Pancreas (tissue), 10 donors: ENCODE results near the gene MSI2. TPM values are rescaled to one million over a fixed set of nuclear protein-coding genes. Genes with fewer than 3 reads are reported as not detected.

Experiments used
- ATAC-seq, 4 donors: fragments of 200-7000 bp; cut with Tn5 transposase; one replicate each; pipeline versions ENCODE4 v1.8.0 to v1.9.1; 2020; ENCODE audit warnings: mild to moderate bottlenecking in 4 of 4, moderate library complexity in 4 of 4
- DNase-seq, 6 donors: peaks; one replicate each; pipeline ENCODE4 v3.0.0-alpha.2; 2020
- FAIRE-seq: peaks from 2 replicates; lab custom pipeline; 2012; peaks lifted over from hg19 to GRCh38; lab: Jason Lieb, UNC
- H3K27ac ChIP-seq, 4 donors: fragments of 200-600 bp; sonication (generic); 1 replicate in 3 of 4; 2 replicates in 1 of 4; pipeline versions ENCODE4 v1.5.0 to v1.8.0; 2020
- H3K27me3 ChIP-seq, 4 donors: fragments of 200-600 bp; one replicate each; pipeline ENCODE4 v1.8.0; 2021
- H3K36me3 ChIP-seq, 3 donors: fragments of 200-600 bp; sonication (generic) in 1 of 3; one replicate each; pipeline versions ENCODE4 v1.5.0 to v1.8.0; 2020 to 2021
- H3K4me1 ChIP-seq, 3 donors: fragments of 200-600 bp; one replicate each; pipeline ENCODE4 v1.8.0; 2021
- H3K4me3 ChIP-seq, 4 donors: fragments of 200-600 bp; sonication (generic) in 2 of 4; one replicate each; pipeline versions ENCODE4 v1.5.0 to v1.8.0; 2020 to 2021
- H3K9me3 ChIP-seq, 4 donors: fragments of 200-600 bp; one replicate each; pipeline ENCODE4 v1.8.0; 2021
- WGBS, 2 donors: extraction: QIAGEN DNeasy Blood & Tissue Kit; methylation state at CpG; one replicate each; pipeline ENCODE4 v1.1.7; 2013; 5-methylcytosine and 5-hydroxymethylcytosine counted together
- intact Hi-C, 3 donors: fragments of 100-400 bp; cut with DNase I; formaldehyde crosslinking; loops; one replicate each; pipeline versions ENCODE4 v1.11.1 to v1.14.2; 2022
- polyA plus RNA-seq, 2 donors: library from polyadenylated mRNA; stranded (reverse); fragments of 200-250 nt; gene quantifications; one replicate each; pipeline ENCODE4 v1.2.3, GENCODE V29; 2013
- total RNA-seq, 6 donors: library from RNA; stranded (reverse); fragmentation: NEBNext Ultra II Directional in 4 of 6; extraction: Animal tissue kit (Norgen Biotek cat#: 25700) in 4 of 6; gene quantifications; one replicate each; pipeline versions ENCODE4 v1.2.1 to v1.2.4, GENCODE V29; 2021 to 2023
- TF ChIP-seq, protein P1 (sequence below), 4 donors: fragments of 200-600 bp; sonication (generic) in 3 of 4; IDR thresholded peaks; one replicate each; pipeline versions ENCODE4 v1.5.0 to v1.8.0; 2021; ENCODE audit warnings: antibody characterized with exemption in 4 of 4
- donor health status: healthy with polysubstance abuse.
- donor health status: DM: no; HTN: no; CAD: no; lungs with moderate emphysema.
- donor health status: DM: no; HTN: no; CAD: no.
- donor health status: control.
- donor health status: control.
- donor health status: Bipolar disorder and iron deficiency.
- donor health status: DM: yes; HTN: yes; CAD: no.
- donor health status: DM: no; HTN: no; CAD: no.
- donor health status: DM: no; HTN: no; CAD: no.
- donor health status: DM: yes; HTN: yes; CAD: no.

Gene MSI2
- total and polyA plus RNA-seq, 8 donors: 10.4 to 48.9 (median 30.1) TPM

DNA sequence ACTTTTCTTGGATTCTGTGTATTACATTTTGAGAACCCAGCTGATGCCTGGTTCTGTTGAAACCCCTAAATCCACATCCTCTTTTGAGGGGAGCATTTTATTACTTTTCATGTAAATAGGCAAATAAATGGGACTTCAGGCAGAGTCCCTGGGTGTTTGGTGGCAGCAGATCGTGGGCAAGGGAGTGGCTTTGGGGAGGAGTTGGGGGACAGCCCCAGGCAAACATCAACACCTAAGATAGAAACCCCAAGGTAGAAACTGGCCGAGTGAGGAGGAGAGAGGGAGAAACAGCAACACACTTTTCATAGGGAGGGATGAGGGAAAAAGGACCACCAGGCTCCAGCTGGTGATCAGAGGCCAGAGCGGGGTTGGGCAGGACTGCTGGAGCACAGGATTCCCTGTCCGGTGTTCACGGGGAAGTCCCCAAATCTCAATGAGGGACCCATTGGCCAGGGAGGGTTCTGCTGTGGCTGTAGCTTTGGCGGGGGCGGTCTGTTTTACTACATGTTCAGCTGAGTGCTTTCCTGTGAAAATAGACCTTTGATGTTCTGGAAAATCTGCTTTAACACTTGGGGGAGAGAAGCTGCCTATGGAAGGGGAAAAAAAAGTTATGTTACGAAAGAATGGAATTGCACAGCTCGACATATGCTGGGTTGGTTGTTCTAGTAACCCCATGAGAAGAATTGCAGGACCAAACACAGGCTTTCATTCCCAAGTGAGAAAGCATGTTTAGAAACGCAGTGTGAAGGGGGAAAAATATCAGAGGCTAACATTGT lies 46.6 kb downstream of the MSI2 start:
- 91 to 92% methylated on average over 10 of the region's 10 CpGs for WGBS, 2 donors
- FAIRE-seq: no peak

DNA sequence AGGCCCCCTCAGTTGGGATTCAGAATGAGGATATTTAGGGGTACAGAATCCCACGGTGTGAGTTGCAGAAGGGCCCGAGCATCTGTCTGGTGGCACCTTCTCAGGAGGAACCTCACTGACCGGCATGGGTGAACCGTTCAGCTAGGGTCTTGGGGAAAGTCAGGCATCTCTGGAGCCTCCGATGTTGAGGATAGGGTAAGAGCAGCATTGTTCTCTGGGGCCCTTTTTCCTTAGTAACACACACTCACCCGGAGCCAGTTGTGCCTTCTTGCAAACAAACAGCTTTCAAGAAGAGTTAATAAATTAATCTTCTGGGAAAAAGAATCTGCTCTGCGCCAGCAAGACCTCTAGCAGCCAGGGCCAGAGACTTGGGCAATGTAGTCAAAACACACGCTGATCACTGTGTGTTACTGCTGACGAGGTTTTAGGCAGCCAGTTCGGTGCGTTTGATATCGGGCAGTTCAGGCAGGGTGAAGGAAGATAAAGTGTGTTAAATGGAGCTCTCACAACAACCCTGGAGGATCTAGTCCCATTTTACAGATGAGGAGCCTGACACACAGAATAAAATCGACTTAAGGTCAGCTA lies 48.9 kb downstream of the MSI2 start:
- no peak for FAIRE-seq
- no peaks in the 10 kb centered on the region for H3K27me3 ChIP-seq
- H3K36me3 ChIP-seq: no peaks in the 10 kb centered on the region
- H3K9me3 ChIP-seq: no peaks in the 10 kb centered on the region
- intact Hi-C loops: no loop called here
- no peak overlapping the region for H3K4me3 ChIP-seq
- 86 to 88% methylated on average over 13 of the region's 13 CpGs for WGBS, 2 donors
- no peak for DNase-seq
- H3K4me1 ChIP-seq: no peaks in the 10 kb centered on the region
- TF ChIP-seq, protein P1, sequence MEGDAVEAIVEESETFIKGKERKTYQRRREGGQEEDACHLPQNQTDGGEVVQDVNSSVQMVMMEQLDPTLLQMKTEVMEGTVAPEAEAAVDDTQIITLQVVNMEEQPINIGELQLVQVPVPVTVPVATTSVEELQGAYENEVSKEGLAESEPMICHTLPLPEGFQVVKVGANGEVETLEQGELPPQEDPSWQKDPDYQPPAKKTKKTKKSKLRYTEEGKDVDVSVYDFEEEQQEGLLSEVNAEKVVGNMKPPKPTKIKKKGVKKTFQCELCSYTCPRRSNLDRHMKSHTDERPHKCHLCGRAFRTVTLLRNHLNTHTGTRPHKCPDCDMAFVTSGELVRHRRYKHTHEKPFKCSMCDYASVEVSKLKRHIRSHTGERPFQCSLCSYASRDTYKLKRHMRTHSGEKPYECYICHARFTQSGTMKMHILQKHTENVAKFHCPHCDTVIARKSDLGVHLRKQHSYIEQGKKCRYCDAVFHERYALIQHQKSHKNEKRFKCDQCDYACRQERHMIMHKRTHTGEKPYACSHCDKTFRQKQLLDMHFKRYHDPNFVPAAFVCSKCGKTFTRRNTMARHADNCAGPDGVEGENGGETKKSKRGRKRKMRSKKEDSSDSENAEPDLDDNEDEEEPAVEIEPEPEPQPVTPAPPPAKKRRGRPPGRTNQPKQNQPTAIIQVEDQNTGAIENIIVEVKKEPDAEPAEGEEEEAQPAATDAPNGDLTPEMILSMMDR (IDR thresholded peaks at IDR 0.05): no peak
- ATAC-seq: peak in 1 of 4 donors; percentile 27
- H3K27ac ChIP-seq: no peak overlapping the region

More for the DNA sequence above, 46.6 kb downstream of the MSI2 start:
- no peak overlapping the region for H3K4me3 ChIP-seq
- intact Hi-C loops: no loop called here
- ATAC-seq (no peak), DNase-seq (no peak)
- no peak overlapping the region for H3K27ac ChIP-seq
- no peaks in the 10 kb centered on the region for H3K36me3 ChIP-seq
- no peaks in the 10 kb centered on the region for H3K9me3 ChIP-seq
- no peaks in the 10 kb centered on the region for H3K4me1 ChIP-seq
- H3K27me3 ChIP-seq: no peaks in the 10 kb centered on the region
- TF ChIP-seq, protein P1 (IDR thresholded peaks at IDR 0.05): no peak

DNA sequence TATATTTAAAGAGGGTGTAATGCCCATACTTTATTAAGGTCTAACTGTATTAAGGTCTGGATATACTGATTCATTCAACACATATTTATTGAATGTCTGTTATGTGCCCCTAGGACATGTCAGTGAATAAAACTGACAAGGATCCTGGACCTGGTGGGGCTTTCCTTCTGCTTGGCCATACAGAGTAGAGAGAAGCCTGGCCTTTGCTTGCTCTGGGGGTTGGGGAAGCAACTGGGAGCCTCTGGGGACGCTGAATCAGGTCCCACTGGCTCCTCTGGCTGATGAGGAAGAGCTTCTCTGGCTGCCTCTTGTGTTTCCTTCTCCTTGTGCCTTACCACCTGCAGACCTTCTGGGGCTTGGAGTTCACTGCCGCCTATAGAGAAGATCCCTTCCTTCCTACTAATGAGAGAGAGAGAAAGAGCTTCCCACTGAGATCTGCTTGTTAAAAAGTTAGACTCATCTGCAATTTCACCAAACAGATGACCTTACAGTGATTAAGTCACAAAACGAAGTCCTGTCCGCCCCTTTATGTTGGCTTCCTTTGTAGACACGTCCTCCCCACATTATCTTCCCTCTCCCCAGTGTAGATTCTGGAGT lies 49.7 kb downstream of the MSI2 start:
- no peak for FAIRE-seq
- no peak overlapping the region for H3K27ac ChIP-seq
- H3K4me1 ChIP-seq: no peaks in the 10 kb centered on the region
- H3K9me3 ChIP-seq: no peaks in the 10 kb centered on the region
- no peaks in the 10 kb centered on the region for H3K27me3 ChIP-seq
- no peak for DNase-seq
- H3K36me3 ChIP-seq: no peaks in the 10 kb centered on the region
- TF ChIP-seq, protein P1 (IDR thresholded peaks at IDR 0.05): no peak
- 82 to 91% methylated on average over 5 of the region's 5 CpGs for WGBS, 2 donors
- intact Hi-C loops: no loop called here
- ATAC-seq: no peak
- no peak overlapping the region for H3K4me3 ChIP-seq

DNA sequence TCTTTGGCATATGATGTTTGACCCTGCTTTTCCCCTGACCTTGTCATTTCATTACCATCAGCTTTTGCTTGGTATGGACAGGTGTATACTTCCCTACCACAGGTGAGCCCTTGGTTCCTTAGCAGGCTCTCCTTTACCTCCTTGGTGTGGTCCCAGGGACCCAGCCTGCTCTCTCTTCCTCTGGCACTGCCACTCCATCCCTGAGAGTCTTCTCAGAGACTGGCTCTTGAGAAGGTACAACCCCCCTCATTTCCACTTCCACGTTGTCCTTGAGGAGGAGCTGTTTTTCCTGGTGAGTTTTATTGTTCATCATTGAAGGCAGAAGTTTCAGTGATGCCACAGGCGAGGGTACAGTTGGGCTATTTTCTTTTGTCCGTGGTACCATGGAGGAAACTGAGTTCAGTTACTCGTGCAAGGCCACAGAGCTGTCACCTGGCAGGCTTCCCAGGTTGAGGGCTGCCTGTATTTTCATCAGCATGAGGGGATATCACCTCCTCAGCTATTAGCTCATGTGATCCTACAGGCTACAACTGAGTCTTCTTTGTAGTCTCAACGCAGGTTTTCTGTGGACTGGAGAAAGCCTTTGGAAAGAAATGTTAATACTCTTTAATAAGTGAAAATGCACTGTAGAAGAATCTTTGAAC lies 52.3 kb downstream of the MSI2 start:
- intact Hi-C loops: no loop called here
- Histone ChIP-seq H3K4me3 (no peak overlapping the region), H3K36me3 (no peaks in the 10 kb centered on the region), H3K4me1 (no peaks in the 10 kb centered on the region), H3K9me3 (no peaks in the 10 kb centered on the region), H3K27ac (no peak overlapping the region), H3K27me3 (no peaks in the 10 kb centered on the region)
- ATAC-seq (no peak), DNase-seq (no peak), FAIRE-seq (no peak)
- TF ChIP-seq, protein P1 (IDR thresholded peaks at IDR 0.05): no peak
- WGBS, 2 donors: 74 to 81% methylated on average over 5 of the region's 5 CpGs
